Mesothelial cell of epicardium (in vitro differentiated cells): ENCODE measurements around the gene ASB18. TPM values are rescaled to one million over a fixed set of nuclear protein-coding genes. Genes with fewer than 3 reads are reported as not detected.
A peak's percentile ranks its signal among the peaks of the same experiment; 100 is the strongest.

Source experiments
- DNase-seq, 2 experiments: peaks; one replicate each; pipeline ENCODE4 v3.0.0; 2021; ENCODE audit warnings: low spot score in 2 of 2; ENCODE audit not compliant: unreplicated experiment in 2 of 2
- H3K27ac Mint-ChIP-seq: 2 replicates; pipeline ENCODE4 v1.8.0; 2021; ENCODE audit warnings: mixed read lengths
- H3K27me3 Mint-ChIP-seq: 2 replicates; pipeline ENCODE4 v1.8.0; 2021; ENCODE audit warnings: low read depth, mixed read lengths
- H3K36me3 Mint-ChIP-seq: 2 replicates; pipeline ENCODE4 v1.8.0; 2021; ENCODE audit warnings: mixed read lengths
- H3K4me1 Mint-ChIP-seq: 2 replicates; pipeline ENCODE4 v1.8.0; 2021; ENCODE audit warnings: mixed read lengths
- H3K4me3 Mint-ChIP-seq: 2 replicates; pipeline ENCODE4 v1.8.0; 2021; ENCODE audit warnings: mild to moderate bottlenecking, moderate library complexity, mixed read lengths
- H3K9me3 Mint-ChIP-seq: 2 replicates; pipeline ENCODE4 v1.8.0; 2021; ENCODE audit warnings: mixed read lengths
- total RNA-seq: library from RNA; stranded (reverse); gene quantifications from 3 replicates; pipeline ENCODE4 v1.2.1, GENCODE V29; 2021
- TF ChIP-seq, protein P1 (sequence below): fragments of 200-600 bp; sonication (generic); IDR thresholded peaks from one replicate; pipeline ENCODE4 v1.5.0; 2021; ENCODE audit warnings: antibody characterized with exemption; ENCODE audit not compliant: unreplicated experiment

The ASB18 gene
- total RNA-seq, 1 donor from 2014 or later, result not detected

DNA sequence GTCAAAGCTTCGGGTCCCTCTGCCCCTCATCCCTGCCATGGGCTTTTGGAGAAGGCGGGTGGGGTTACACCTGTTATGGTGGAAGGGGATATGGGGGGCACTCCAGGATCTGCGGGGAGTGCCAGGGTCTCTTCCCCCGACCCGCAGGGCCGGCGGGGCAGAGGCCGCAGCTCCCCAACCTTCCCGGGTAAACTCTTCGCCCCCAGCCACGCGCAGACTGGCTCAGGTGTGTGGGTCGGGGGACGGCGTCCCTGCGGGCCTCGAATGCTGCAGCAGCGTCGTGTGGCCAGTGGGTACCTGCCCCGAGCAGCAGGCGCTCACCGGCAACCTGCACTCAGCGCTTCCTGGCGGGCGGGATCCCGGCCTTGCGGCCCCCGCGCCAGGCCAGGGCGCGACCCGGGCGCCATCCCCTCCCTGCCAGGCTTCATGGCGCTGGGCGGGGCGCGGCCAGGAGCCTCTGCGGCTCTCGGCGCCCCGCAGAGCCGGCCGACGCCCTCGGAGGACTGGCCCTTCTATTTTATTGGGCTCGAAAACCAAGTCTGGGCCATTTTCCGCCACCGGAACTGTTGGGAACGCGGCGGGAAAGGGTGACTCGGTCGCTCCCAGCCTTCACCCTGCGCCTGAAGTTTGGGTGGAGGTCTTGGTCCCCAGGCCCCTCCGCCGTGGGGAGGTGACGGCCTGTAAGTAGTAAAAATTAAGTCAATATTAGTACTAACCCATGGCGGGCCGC lies 100.6 kb downstream of the ASB18 start:
- Mint-ChIP-seq H3K27me3 (peaks cover 84% of the 10 kb centered on the region), H3K4me1 (peaks cover 20% of the 10 kb centered on the region), H3K9me3 (no peaks in the 10 kb centered on the region), H3K36me3 (no peaks in the 10 kb centered on the region), H3K4me3 (peak overlapping the region; percentile 40), H3K27ac (no peak overlapping the region)
- TF ChIP-seq, protein P1, sequence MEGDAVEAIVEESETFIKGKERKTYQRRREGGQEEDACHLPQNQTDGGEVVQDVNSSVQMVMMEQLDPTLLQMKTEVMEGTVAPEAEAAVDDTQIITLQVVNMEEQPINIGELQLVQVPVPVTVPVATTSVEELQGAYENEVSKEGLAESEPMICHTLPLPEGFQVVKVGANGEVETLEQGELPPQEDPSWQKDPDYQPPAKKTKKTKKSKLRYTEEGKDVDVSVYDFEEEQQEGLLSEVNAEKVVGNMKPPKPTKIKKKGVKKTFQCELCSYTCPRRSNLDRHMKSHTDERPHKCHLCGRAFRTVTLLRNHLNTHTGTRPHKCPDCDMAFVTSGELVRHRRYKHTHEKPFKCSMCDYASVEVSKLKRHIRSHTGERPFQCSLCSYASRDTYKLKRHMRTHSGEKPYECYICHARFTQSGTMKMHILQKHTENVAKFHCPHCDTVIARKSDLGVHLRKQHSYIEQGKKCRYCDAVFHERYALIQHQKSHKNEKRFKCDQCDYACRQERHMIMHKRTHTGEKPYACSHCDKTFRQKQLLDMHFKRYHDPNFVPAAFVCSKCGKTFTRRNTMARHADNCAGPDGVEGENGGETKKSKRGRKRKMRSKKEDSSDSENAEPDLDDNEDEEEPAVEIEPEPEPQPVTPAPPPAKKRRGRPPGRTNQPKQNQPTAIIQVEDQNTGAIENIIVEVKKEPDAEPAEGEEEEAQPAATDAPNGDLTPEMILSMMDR, result no peak
- DNase-seq, result no peak

- Mint-ChIP-seq H3K27me3 (peaks cover 88% of the 10 kb centered on the region), H3K4me1 (peaks cover 19% of the 10 kb centered on the region), H3K9me3 (no peaks in the 10 kb centered on the region), H3K27ac (no peak overlapping the region), H3K4me3 (no peak overlapping the region), H3K36me3 (no peaks in the 10 kb centered on the region)
- TF ChIP-seq, protein P1, result no peak
- DNase-seq, result no peak
Measured at GRCh38 chr2:236162882-236163470, 101.2 kb downstream of the ASB18 start.

DNA sequence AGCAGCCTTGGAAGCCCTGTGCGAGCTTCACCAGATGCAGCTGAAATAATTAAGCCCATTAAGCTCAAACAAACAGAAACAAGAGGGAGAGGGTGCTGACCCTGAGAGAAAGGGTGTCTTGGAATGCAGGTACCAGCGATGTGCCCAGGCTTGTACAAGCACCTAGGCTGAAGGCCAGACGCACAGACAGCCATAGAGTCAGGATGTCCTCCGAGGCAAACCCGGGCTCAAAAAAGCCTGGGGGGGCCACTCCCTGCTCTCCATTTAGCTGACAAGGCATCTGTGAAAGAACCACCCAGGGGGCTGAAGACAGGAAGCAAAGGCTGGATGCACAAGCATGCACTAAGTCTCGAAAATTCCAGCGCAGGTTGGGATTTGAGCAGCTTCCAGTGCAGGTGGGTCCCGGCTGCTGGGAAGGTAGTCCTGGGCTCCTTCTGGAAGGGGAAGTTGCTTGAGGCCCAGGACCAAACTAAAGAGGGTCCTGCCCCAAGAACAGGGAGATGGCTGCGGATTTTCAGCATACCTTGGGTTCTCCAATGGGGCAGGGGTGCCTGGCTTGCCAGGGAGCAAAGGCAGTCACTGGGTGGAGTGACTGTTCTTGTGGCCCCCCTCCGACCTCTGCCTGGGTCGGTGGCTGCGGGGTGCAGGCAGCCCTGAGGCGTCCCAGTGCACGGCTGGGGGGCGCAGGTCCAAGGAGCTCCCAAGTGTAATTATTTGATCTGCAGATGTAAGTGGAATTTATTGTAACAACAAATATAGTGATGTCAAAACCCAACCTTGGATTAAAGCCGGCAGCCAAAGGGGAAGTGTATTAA lies 102.0 kb downstream of the ASB18 start:
- H3K27ac Mint-ChIP-seq, result no peak overlapping the region
- DNase-seq, result no peak
- H3K36me3 Mint-ChIP-seq, result no peaks in the 10 kb centered on the region
- H3K4me3 Mint-ChIP-seq, result no peak overlapping the region
- H3K4me1 Mint-ChIP-seq, result peaks cover 19% of the 10 kb centered on the region
- H3K27me3 Mint-ChIP-seq, result peaks cover 91% of the 10 kb centered on the region
- TF ChIP-seq, protein P1, result no peak
- no peaks in the 10 kb centered on the region for H3K9me3 Mint-ChIP-seq

- H3K9me3 Mint-ChIP-seq, result no peaks in the 10 kb centered on the region
- DNase-seq, result no peak
- no peak overlapping the region for H3K27ac Mint-ChIP-seq
- no peak overlapping the region for H3K4me3 Mint-ChIP-seq
- peaks cover 14% of the 10 kb centered on the region for H3K4me1 Mint-ChIP-seq
- H3K36me3 Mint-ChIP-seq, result no peaks in the 10 kb centered on the region
- TF ChIP-seq, protein P1, result no peak
- peaks cover 92% of the 10 kb centered on the region for H3K27me3 Mint-ChIP-seq
Measured at GRCh38 chr2:236161531-236161930, 102.7 kb downstream of the ASB18 start.

DNA sequence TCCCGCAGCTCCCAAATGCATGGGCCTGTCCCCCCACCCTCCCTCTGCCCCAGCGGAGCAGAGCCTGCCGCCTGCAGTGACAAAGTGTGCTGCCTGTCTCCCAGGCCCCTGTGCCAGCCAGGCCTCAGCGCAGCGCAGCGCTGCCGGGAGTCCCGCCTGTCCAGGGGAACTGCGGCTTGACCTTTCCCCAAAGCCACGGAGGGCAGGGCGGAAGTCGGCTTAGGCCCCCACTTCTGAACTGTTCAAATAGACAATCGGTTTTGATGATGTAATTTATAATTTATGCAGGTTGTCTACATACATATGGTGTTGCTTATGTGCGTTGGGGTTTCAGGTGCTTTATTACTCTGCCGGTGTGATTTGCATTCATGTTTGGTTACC lies 103.1 kb downstream of the ASB18 start:
- H3K9me3 Mint-ChIP-seq, result no peaks in the 10 kb centered on the region
- peaks cover 9% of the 10 kb centered on the region for H3K4me1 Mint-ChIP-seq
- H3K36me3 Mint-ChIP-seq, result no peaks in the 10 kb centered on the region
- H3K27me3 Mint-ChIP-seq, result peaks cover 92% of the 10 kb centered on the region
- TF ChIP-seq, protein P1, result no peak
- DNase-seq, result no peak
- no peak overlapping the region for H3K4me3 Mint-ChIP-seq
- no peak overlapping the region for H3K27ac Mint-ChIP-seq
